Spleen (tissue), 7 donors: ENCODE measurements around the gene HK3.

Experiments
- POLR2AphosphoS5 ChIP-seq, 3 donors: sonication (generic); formaldehyde crosslinking; IDR thresholded peaks; one replicate each; pipeline ENCODE4 v1.5.1; 2017; ENCODE audit warnings: antibody characterized with exemption in 3 of 3
- TF ChIP-seq, protein P1 (sequence below), 11 experiments: fragments of 200-600 bp in 7 of 11; fragments of 450-650 bp in 4 of 11; sonication (generic) in 4 of 11; IDR thresholded peaks in 8 of 11; conservative IDR thresholded peaks in 3 of 11; 1 replicate in 7 of 11; 2 replicates in 4 of 11; pipeline versions ENCODE4 v1.4.0 to v1.8.0; 2016 to 2021; ENCODE audit warnings: antibody characterized with exemption in 11 of 11, inconsistent platforms in 4 of 11, mild to moderate bottlenecking in 1 of 11
- donor health status: DM: no; HTN: no; CAD: no; lungs with moderate emphysema.
- donor health status: DM: no; HTN: no; CAD: no.
- donor health status: DM: no; HTN: no; CAD: no.

DNA sequence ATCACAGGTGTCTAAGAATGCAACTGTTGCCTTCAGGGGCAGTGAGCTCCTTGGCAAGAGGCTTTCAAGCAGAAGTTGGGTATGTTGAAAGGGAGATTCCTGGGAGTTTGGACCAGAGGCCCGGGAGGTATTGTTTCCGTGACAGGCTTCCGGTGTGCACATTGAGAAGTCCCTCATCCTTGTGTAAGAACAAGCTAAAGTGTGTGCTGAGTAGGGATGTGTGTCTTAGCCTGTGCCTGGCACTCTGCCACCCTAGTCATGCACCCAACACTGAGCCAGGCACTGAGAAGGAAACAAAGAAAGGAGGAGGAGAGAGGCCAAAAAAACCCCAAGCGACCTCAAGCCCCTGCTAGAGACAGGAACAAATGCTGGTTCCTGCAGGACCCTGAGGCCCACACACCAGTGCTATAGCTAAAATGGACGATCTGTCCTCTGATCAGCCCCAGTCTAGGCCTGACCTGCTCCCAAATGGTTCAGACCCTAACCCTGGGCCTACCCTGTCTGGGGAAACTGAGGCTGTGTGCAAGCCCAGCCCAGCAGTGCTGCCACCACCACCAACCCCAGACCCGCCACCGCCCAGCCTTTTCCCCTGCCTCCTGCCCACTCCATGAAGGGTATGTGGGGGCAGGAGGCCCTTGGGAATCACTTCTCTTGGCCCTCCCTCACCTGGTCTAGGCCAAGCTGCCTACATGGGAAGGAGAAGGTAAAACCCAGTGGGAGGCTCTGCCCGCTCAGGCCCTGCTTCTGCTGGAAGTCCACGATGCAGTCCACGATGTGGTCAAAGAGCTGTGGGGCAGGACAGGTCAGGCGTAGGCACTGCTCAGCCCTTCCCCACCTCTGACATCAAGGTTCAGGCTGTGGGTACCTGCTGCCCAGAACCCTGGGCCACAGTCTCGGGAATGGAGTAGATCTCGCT is 12.6 kb downstream of the HK3 start:
- TF ChIP-seq, protein P1, sequence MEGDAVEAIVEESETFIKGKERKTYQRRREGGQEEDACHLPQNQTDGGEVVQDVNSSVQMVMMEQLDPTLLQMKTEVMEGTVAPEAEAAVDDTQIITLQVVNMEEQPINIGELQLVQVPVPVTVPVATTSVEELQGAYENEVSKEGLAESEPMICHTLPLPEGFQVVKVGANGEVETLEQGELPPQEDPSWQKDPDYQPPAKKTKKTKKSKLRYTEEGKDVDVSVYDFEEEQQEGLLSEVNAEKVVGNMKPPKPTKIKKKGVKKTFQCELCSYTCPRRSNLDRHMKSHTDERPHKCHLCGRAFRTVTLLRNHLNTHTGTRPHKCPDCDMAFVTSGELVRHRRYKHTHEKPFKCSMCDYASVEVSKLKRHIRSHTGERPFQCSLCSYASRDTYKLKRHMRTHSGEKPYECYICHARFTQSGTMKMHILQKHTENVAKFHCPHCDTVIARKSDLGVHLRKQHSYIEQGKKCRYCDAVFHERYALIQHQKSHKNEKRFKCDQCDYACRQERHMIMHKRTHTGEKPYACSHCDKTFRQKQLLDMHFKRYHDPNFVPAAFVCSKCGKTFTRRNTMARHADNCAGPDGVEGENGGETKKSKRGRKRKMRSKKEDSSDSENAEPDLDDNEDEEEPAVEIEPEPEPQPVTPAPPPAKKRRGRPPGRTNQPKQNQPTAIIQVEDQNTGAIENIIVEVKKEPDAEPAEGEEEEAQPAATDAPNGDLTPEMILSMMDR (IDR thresholded peaks at IDR 0.05 in 8 of 11, conservative IDR thresholded peaks at IDR 0.05 in 3 of 11), result no peak
- no peak for TF ChIP-seq POLR2AphosphoS5 (IDR thresholded peaks at IDR 0.05)
